RPMI8226 (cell line): ENCODE data around the gene C1QTNF5.

Experiments
- DNase-seq: peaks from one replicate; pipeline ENCODE4 v3.0.0-alpha.2; 2015

Gene C1QTNF5

GRCh38 chr11:119356349-119357031, 15.8 kb upstream of the C1QTNF5 start:
- DNase-seq, result peak; percentile 73

- no peak for DNase-seq
These were observed 14.6 kb upstream of the C1QTNF5 start for GRCh38 chr11:119355091-119355843.

GRCh38 chr11:119352857-119353260, 12.2 kb upstream of the C1QTNF5 start:
- DNase-seq, result no peak

DNA sequence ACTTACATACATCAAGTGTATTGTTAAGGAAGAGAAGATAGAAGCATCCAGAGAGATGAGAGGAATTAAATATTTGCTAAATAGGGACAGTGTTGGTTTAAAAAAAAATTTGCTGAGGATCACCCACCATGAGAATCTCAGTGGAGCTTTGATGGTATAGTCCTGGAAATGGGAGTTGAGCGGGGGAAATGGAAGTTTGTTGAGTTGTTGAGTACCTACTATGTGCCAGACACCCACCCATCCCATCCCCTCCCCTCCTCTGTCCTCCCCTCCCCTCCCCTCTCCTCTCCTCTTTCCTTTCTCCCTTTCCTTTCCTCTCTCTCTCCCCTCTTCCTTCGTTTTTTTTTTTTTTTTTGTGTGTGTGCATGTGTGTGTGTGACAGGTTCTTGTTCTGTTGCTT, 10.5 kb upstream of the C1QTNF5 start:
- DNase-seq, result no peak

- no peak for DNase-seq
These were observed 9.6 kb upstream of the C1QTNF5 start for GRCh38 chr11:119350302-119350701.

GRCh38 chr11:119347940-119348605, 7.4 kb upstream of the C1QTNF5 start:
- no peak for DNase-seq

GRCh38 chr11:119347242-119347641, 6.6 kb upstream of the C1QTNF5 start:
- no peak for DNase-seq

GRCh38 chr11:119346605-119347004, 5.9 kb upstream of the C1QTNF5 start, which contains the start of gene MFRP:
Gene MFRP (minus strand): TSS chr11:119346705. CDS start chr11:119346513, 192 bp downstream.
- DNase-seq, result no peak

DNA sequence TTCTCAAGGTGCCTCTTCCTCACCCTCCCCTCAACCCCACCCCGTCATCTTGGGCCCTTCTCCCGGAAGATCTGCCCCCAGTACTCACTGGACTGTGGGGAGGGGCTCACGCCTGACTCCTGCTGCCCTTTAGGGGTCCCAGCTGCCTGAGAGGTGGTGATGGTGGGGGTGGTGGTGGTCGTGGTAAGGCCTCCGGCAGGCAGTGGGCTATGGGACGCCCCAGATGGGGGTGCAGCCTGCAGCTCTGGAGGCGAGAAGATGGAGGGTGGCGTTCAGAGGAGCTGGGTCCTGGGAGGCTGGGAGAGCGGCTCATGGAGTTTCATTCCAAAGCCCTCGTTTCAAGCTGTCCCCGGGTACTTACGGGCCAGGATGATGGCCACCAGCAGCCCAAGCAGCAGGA, 5.0 kb upstream of the C1QTNF5 start:
- DNase-seq, result no peak

- no peak for DNase-seq
These were observed 3.8 kb upstream of the C1QTNF5 start for GRCh38 chr11:119344291-119345010.

GRCh38 chr11:119343726-119344125, 3.0 kb upstream of the C1QTNF5 start:
- no peak for DNase-seq

DNA sequence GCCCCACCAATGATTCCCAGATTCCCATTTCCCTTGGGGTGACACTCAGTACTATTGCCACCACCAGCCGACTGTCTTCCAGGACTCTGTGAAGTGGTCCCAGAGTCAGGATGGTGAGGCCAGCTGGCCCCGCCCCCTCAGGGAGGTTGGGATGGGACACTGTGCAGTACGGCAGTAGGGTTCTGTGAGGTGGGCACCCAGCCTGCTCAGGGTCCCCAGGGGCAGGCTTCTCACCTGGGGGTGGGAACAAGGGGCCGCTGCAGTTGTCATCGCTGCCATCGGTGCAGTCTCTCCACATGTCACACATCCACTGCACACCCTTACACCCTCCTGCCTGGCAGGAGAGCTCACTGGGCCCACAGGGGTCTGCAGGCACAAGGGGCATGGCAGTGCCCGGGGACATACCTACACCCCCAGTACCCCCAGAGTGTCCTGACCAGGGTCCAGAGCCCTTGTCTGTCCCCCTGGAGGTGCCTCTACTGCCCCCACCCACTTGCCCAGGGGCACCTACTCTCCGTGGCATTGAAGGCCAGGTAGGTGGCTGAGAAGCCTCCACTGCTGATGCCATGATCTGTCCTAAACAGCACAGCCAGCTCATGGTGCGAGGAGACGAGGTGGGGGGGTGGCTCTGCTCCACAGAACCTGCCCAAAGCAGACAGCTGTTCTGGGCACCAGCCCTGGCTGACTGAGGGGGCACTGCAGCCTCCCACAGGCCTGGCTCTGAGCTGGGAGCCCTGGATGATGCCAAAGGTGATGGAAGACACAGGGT, 1.9 kb upstream of the C1QTNF5 start:
- no peak for DNase-seq

- no peak for DNase-seq
These were observed 1.3 kb upstream of the C1QTNF5 start for GRCh38 chr11:119342023-119342300.

- DNase-seq, result no peak
These were observed 739 bp upstream of the C1QTNF5 start for GRCh38 chr11:119341222-119342022.

GRCh38 chr11:119339589-119340334, 921 bp downstream of the C1QTNF5 start:
- DNase-seq, result no peak

DNA sequence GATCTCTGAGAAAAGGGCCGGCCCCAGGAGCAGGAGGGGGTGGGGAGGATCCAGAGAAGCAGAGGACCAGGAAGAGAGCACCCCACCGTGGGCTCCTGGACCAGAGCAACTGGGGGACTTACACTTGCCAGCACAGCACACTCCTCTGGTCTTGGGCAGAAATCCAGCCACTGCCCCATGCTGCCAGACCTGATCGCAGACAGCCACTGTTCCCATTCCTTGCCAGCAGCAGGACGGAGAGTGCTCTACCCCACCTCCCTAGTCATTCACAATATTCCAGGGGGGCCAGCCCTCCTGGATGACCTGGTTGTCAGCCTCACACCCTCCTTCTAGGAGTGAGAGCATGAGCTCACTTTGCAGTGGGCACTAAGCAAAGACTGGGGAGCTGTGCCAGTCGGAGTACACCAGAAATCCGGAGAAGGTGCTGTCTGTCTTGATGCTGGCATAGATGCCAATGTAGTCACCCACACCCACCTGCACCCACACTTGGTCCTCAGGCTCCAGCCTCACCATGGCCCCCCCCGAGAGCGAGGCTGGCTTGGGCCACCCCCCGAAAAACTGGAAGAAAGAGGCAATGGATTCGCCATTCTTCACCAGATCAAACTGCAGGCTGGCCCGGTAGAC, 1.6 kb downstream of the C1QTNF5 start:
- DNase-seq, result no peak

DNA sequence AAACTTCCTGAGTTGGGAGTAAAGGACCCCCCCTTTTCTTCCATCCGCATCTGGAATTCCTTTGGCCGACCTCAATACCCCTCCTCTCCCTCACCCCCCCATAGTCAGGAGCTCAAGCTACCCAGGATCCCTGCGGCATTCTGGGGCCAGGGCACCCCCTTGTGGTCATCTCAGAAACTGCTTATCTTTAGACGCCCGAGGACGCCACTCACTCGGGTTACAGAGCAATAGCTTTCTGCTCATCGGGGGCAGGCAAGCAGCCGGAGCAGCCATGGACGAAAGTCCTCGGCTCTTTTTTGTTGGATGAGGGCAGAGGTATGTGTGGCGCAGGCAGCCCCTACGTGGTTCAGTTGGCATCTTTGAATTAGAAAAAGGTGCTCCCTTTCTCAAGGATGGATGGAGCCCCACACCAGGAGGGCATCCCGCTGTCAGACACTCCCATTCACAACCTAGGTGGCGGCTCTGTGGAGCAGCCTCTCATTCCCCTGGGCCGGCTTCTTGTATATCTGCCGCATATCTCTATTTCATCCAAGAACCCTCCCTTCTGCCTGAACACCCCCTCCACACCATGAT, 2.3 kb downstream of the C1QTNF5 start:
- DNase-seq, result peak; percentile 68

GRCh38 chr11:119337581-119338317, 2.9 kb downstream of the C1QTNF5 start:
- DNase-seq, result no peak

DNA sequence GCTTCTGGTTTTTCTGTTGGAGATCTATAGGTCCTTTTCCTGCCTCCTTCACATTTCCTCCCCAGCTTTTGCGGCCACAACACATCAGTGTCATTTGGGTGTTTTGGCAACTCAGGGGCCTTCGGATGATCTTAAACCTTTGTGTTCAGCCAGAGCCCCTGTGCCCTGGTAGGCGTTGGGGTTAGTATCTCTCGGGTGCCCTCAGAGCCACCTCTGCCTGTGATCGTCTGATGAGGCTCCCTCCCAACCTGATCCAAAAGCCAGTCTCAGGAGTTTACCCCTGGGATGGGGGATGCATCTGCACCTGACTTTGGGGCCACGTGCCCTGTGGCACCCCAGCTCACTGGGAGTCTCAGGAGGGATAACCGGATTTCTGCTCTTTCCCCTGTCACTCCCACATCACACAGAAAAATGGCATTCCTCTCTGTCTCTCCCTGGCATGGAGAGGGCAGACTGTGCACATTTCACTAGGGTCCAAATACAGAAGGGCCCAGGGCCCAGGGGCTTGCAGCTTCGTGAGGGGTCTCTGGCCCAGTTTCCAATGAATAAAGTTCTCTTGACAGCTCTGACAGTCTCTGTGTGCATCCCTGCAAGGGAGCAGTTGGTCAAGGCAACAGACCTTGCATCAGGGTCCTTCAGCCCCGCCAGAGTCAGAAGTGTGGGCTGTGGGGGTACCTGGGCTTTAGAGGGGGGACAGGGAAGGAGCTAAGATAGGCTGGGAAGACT, 3.8 kb downstream of the C1QTNF5 start:
- no peak for DNase-seq
